Tibial artery (tissue), 4 donors: ENCODE data around the gene SNAP23.
A peak's percentile ranks its signal among the peaks of the same experiment; 100 is the strongest.

Source experiments
- DNase-seq, 2 donors: peaks; one replicate each; pipeline ENCODE4 v3.0.0-alpha.2; 2019
- H3K27ac ChIP-seq, 2 donors: fragments of 200-600 bp; sonication (generic) in 1 of 2; 1 replicate in 1 of 2; 2 replicates in 1 of 2; pipeline ENCODE4 v1.5.1; 2018 to 2019; ENCODE audit warnings: mild to moderate bottlenecking in 1 of 2
- H3K27me3 ChIP-seq, 2 donors: fragments of 200-600 bp; sonication (generic) in 1 of 2; one replicate each; pipeline versions ENCODE4 v1.5.1 to v1.6.0; 2016 to 2019
- H3K36me3 ChIP-seq, 3 donors: fragments of 200-600 bp; sonication (generic) in 2 of 3; one replicate each; pipeline ENCODE4 v1.5.1; 2016 to 2019; ENCODE audit warnings: mild to moderate bottlenecking in 2 of 3
- H3K4me1 ChIP-seq, 4 donors: fragments of 200-600 bp; sonication (generic) in 2 of 4; 1 replicate in 3 of 4; 2 replicates in 1 of 4; pipeline ENCODE4 v1.5.1; 2016 to 2019
- H3K4me3 ChIP-seq, 2 donors: fragments of 200-600 bp; sonication (generic) in 1 of 2; 1 replicate in 1 of 2; 2 replicates in 1 of 2; pipeline ENCODE4 v1.5.1; 2018 to 2019; ENCODE audit warnings: mild to moderate bottlenecking in 2 of 2
- H3K9me3 ChIP-seq, 3 donors: fragments of 200-600 bp; sonication (generic) in 1 of 3; one replicate each; pipeline ENCODE4 v1.5.1; 2016 to 2019
- CTCF ChIP-seq, 2 experiments: fragments of 200-600 bp in 1 of 2; fragments of 450-650 bp in 1 of 2; IDR thresholded peaks; one replicate each; pipeline ENCODE4 v1.5.1; 2017 to 2019; ENCODE audit warnings: antibody characterized with exemption in 2 of 2, mild to moderate bottlenecking in 1 of 2, moderate library complexity in 1 of 2
- intact Hi-C: fragments of 100-400 bp; cut with DNase I; formaldehyde crosslinking; loops from one replicate; pipeline ENCODE4 v1.15.0; 2023; ENCODE audit warnings: low total_unique reads

SNAP23 gene

GRCh38 chr15:42490291-42490670 is 5.2 kb upstream of the SNAP23 start:
- intact Hi-C loops, result no loop called here
- no peak for DNase-seq

GRCh38 chr15:42490671-42491538 is 4.5 kb upstream of the SNAP23 start, which contains the start of gene ZNF106:
ZNF106 (minus strand) TSS chr15:42491141; CDS start chr15:42472289, 18,852 bp downstream.
- intact Hi-C loops, result no loop called here
- no peaks in the 10 kb centered on the region for H3K9me3 ChIP-seq
- H3K27ac ChIP-seq, result peak within 1 kb of the TSS; percentile 91
- peak within 1 kb of the TSS; percentile 82 to 89 for H3K4me3 ChIP-seq
- peak; percentile 71 to 91 for DNase-seq
- H3K36me3 ChIP-seq, result no peaks in the 10 kb centered on the region
- H3K4me1 ChIP-seq, result peaks cover 3 to 48% (median 21%) of the 10 kb centered on the region in 4 donors
- no peaks in the 10 kb centered on the region for H3K27me3 ChIP-seq
- no peak for TF ChIP-seq CTCF (IDR thresholded peaks at IDR 0.05)

More at GRCh38 chr15:42490291-42490670, 5.2 kb upstream of the SNAP23 start:
- H3K4me1 ChIP-seq, result peaks cover 3 to 48% (median 21%) of the 10 kb centered on the region in 4 donors
- peak overlapping the region; percentile 91 for H3K27ac ChIP-seq
- TF ChIP-seq CTCF (IDR thresholded peaks at IDR 0.05), result no peak
- H3K36me3 ChIP-seq, result no peaks in the 10 kb centered on the region
- H3K27me3 ChIP-seq, result no peaks in the 10 kb centered on the region
- H3K9me3 ChIP-seq, result no peaks in the 10 kb centered on the region
- peak overlapping the region; percentile 82 to 89 for H3K4me3 ChIP-seq

GRCh38 chr15:42491539-42492225 is 3.8 kb upstream of the SNAP23 start:
- H3K4me3 ChIP-seq, result peak overlapping the region; percentile 82 to 89
- DNase-seq, result no peak
- H3K27me3 ChIP-seq, result no peaks in the 10 kb centered on the region
- H3K9me3 ChIP-seq, result no peaks in the 10 kb centered on the region
- H3K27ac ChIP-seq, result peak overlapping the region; percentile 91
- intact Hi-C loops, result no loop called here
- H3K36me3 ChIP-seq, result no peaks in the 10 kb centered on the region
- H3K4me1 ChIP-seq, result peaks cover 3 to 54% (median 28%) of the 10 kb centered on the region in 4 donors
- no peak for TF ChIP-seq CTCF (IDR thresholded peaks at IDR 0.05)

- Histone ChIP-seq H3K9me3 (no peaks in the 10 kb centered on the region), H3K36me3 (no peaks in the 10 kb centered on the region), H3K4me1 (peaks cover 3 to 68% (median 35%) of the 10 kb centered on the region in 4 donors), H3K27ac (peak overlapping the region; percentile 94 to 97), H3K27me3 (no peaks in the 10 kb centered on the region), H3K4me3 (no peak overlapping the region)
- no peak for DNase-seq
- intact Hi-C loops, result no loop called here
- no peak for TF ChIP-seq CTCF (IDR thresholded peaks at IDR 0.05)
These were observed 1.8 kb upstream of the SNAP23 start for GRCh38 chr15:42493679-42494078.

GRCh38 chr15:42494998-42495360 is 455 bp upstream of the SNAP23 start:
- no peaks in the 10 kb centered on the region for H3K27me3 ChIP-seq
- intact Hi-C loops, result no loop called here
- H3K27ac ChIP-seq, result peak overlapping the region; percentile 94 to 97
- H3K9me3 ChIP-seq, result no peaks in the 10 kb centered on the region
- H3K36me3 ChIP-seq, result no peaks in the 10 kb centered on the region
- H3K4me1 ChIP-seq, result peaks cover 3 to 68% (median 32%) of the 10 kb centered on the region in 4 donors
- DNase-seq, result peak in 1 of 2 donors; percentile 58
- H3K4me3 ChIP-seq, result peak overlapping the region; percentile 78 to 86
- no peak for TF ChIP-seq CTCF (IDR thresholded peaks at IDR 0.05)
